GM12878 (cell line): ENCODE results near the gene JOSD2.

Experiments
- CREB1 ChIP-seq: IDR thresholded peaks from 2 replicates; pipeline ENCODE4 v1.6.1; 2012; ENCODE audit warnings: low read depth, mild to moderate bottlenecking, inconsistent platforms
- POLR2A ChIP-seq: IDR thresholded peaks from 2 replicates; pipeline ENCODE4 v1.6.1; 2011; ENCODE audit warnings: low read depth, mild to moderate bottlenecking, low read length
- POLR2AphosphoS2 ChIP-seq: IDR thresholded peaks from 2 replicates; pipeline ENCODE4 v1.6.1; 2011; ENCODE audit warnings: low read depth, mild to moderate bottlenecking, low read length, improper control_type of control experiment, moderate library complexity
- TAF1 ChIP-seq: IDR thresholded peaks from 2 replicates; pipeline ENCODE4 v1.6.1; 2011; ENCODE audit warnings: mild to moderate bottlenecking, low read depth, low read length, borderline replicate concordance
- TBL1XR1 ChIP-seq: IDR thresholded peaks from 2 replicates; pipeline ENCODE4 v1.6.1; 2012; ENCODE audit warnings: low read depth, low read length, improper control_type of control experiment
- ZNF207 ChIP-seq: fragments of 450-650 bp; IDR thresholded peaks from 2 replicates; pipeline ENCODE4 v1.6.1; 2014; ENCODE audit warnings: antibody characterized with exemption, mild to moderate bottlenecking, borderline replicate concordance
- TF ChIP-seq, protein P1 (sequence below), 3 experiments: IDR thresholded peaks in 2 of 3; conservative IDR thresholded peaks in 1 of 3; 2 replicates each; pipeline ENCODE4 v1.5.1; 2011; ENCODE audit warnings: low read depth in 3 of 3, low read length in 3 of 3, mild to moderate bottlenecking in 3 of 3, control low read depth in 2 of 3, moderate library complexity in 2 of 3, inconsistent platforms in 1 of 3, mixed read lengths in 1 of 3; ENCODE audit not compliant: control insufficient read depth in 2 of 3, insufficient read depth in 1 of 3; ENCODE audit errors: extremely low read depth in 1 of 3
- TF ChIP-seq, protein P2 (sequence below): IDR thresholded peaks from 2 replicates; pipeline ENCODE4 v1.6.1; 2012; ENCODE audit warnings: mild to moderate bottlenecking, low read depth, low read length

DNA sequence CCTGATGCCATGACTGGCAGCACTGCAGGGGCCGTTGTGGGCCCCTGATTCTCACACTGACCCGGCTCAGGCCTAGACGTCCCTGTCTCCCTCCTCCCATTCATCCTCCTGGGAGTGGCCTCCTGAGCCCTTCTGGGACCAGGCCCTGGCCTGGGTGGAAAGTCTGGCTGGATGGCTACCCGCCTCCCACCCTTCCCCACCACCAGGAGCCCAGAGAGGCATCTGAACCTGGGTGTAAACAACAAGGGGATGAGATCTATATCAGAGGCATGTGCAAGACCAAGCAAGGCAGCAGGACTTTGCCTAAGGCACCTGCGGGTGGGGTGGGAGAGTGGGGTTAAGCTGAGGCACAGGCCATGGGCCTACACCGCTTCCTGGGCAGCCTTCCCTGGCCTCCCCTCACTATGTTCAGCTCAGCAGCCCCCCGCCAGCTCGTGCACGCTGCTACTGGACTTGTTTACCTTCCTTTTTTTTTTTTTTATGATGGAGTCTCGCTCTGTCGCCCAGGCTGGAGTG, 24.7 kb upstream of the JOSD2 start:
- TF ChIP-seq, protein P1, sequence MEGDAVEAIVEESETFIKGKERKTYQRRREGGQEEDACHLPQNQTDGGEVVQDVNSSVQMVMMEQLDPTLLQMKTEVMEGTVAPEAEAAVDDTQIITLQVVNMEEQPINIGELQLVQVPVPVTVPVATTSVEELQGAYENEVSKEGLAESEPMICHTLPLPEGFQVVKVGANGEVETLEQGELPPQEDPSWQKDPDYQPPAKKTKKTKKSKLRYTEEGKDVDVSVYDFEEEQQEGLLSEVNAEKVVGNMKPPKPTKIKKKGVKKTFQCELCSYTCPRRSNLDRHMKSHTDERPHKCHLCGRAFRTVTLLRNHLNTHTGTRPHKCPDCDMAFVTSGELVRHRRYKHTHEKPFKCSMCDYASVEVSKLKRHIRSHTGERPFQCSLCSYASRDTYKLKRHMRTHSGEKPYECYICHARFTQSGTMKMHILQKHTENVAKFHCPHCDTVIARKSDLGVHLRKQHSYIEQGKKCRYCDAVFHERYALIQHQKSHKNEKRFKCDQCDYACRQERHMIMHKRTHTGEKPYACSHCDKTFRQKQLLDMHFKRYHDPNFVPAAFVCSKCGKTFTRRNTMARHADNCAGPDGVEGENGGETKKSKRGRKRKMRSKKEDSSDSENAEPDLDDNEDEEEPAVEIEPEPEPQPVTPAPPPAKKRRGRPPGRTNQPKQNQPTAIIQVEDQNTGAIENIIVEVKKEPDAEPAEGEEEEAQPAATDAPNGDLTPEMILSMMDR (IDR thresholded peaks at IDR 0.05 in 2 of 3, conservative IDR thresholded peaks at IDR 0.05 in 1 of 3; ENCODE audit: control insufficient read depth in 2 of 3, extremely low read depth in 1 of 3, insufficient read depth in 1 of 3, low read depth in 3 of 3, low read length in 3 of 3), result no peak
- TF ChIP-seq POLR2AphosphoS2 (no peak), CREB1 (no peak), POLR2A (no peak), TAF1 (no peak), TBL1XR1 (no peak), ZNF207 (no peak)
- TF ChIP-seq, protein P2, sequence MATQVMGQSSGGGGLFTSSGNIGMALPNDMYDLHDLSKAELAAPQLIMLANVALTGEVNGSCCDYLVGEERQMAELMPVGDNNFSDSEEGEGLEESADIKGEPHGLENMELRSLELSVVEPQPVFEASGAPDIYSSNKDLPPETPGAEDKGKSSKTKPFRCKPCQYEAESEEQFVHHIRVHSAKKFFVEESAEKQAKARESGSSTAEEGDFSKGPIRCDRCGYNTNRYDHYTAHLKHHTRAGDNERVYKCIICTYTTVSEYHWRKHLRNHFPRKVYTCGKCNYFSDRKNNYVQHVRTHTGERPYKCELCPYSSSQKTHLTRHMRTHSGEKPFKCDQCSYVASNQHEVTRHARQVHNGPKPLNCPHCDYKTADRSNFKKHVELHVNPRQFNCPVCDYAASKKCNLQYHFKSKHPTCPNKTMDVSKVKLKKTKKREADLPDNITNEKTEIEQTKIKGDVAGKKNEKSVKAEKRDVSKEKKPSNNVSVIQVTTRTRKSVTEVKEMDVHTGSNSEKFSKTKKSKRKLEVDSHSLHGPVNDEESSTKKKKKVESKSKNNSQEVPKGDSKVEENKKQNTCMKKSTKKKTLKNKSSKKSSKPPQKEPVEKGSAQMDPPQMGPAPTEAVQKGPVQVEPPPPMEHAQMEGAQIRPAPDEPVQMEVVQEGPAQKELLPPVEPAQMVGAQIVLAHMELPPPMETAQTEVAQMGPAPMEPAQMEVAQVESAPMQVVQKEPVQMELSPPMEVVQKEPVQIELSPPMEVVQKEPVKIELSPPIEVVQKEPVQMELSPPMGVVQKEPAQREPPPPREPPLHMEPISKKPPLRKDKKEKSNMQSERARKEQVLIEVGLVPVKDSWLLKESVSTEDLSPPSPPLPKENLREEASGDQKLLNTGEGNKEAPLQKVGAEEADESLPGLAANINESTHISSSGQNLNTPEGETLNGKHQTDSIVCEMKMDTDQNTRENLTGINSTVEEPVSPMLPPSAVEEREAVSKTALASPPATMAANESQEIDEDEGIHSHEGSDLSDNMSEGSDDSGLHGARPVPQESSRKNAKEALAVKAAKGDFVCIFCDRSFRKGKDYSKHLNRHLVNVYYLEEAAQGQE, result no peak
